Fibroblast of skin of abdomen (primary cell): ENCODE measurements around the gene TRIOBP.

Experiments
- DNase-seq: peaks from one replicate; pipeline ENCODE4 v3.0.0-alpha.2; 2013

TRIOBP gene

GRCh38 chr22:37806409-37807333, 109.8 kb downstream of the TRIOBP start:
- DNase-seq = peak; percentile 34

GRCh38 chr22:37807410-37808293, 110.8 kb downstream of the TRIOBP start, which contains the start of gene GCAT:
Gene GCAT (plus strand): TSS chr22:37807934. CDS start chr22:37807968, 34 bp downstream.
- DNase-seq = peak; percentile 97

GRCh38 chr22:37808294-37808657, 111.4 kb downstream of the TRIOBP start:
- DNase-seq = peak; percentile 38

DNA sequence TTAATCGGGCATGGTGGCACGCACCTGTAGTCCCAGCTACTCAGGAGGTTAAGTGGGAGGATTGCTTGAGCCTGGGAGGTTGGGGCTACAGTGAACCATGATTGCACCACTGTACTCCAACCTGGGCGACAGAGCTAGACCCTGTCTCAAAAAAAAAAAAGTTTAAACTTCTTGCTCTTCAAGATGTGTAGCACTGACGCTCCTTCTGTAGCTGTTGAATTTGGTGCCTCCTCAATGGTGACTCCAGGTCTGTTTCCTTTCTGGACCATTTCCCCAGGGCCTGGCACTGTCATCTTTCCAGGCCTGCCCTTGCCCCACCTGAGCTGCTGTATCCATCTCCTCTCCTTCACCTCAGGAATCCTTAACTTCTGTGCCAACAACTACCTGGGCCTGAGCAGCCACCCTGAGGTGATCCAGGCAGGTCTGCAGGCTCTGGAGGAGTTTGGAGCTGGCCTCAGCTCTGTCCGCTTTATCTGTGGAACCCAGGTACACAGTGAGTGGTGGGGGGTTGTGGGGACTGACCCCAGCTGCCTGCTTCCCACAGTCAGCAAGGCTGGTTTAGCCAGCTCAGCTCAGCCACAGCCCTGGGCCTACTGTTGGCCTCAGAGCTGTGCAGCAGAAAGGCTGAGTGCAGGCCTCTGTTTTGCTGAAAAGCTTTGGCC, 113.0 kb downstream of the TRIOBP start:
- no peak for DNase-seq

DNA sequence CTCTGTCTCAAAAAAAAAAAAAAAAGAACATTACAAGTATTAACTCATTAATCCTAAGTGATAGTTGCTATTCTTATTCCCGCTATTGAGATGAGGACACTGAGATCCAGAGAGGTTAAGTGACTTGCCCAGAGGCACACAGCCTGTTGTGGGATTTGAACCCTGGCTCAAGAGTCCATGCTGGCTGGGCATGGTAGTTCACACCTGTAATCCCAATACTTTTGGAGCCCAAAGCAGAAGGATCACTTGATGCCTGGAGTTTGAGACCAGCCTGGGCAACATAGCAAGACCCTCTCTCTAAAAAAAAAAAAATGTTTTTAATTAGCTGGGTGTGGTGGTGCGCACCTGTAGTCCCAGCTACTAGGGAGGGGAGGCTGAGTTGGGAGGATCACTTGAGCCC, 115.0 kb downstream of the TRIOBP start:
- DNase-seq = no peak

- no peak for DNase-seq
Observed at GRCh38 chr22:37812869-37813678, 116.2 kb downstream of the TRIOBP start.

GRCh38 chr22:37815593-37815992, 118.7 kb downstream of the TRIOBP start:
- no peak for DNase-seq

DNA sequence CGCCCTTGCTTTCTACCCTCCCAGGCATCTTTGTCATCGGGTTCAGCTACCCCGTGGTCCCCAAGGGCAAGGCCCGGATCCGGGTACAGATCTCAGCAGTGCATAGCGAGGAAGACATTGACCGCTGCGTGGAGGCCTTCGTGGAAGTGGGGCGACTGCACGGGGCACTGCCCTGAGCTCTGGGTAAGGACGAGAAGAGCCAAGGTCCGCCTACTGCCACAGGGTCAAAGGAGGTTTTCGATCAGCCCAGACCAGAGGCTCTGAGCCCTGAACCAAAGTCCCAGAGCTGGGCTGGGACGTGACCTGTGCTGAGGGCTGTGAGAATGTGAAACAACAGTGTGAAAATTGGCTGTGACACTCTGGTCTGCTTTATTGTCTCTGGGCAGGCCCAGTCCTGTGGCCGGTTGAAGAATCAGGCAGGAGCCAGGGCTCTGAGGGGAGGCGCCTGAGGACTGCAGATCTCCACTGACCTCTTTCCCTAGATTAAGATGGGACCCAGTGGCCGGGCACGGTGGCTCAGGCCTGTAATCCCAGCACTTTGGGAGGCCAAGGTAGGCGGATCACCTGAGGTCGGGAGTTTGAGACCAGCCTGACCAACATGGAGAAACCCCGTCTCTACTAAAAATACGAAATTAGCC, 119.8 kb downstream of the TRIOBP start:
- DNase-seq = no peak

GRCh38 chr22:37817705-37818408, 121.0 kb downstream of the TRIOBP start:
- peak; percentile 68 for DNase-seq

GRCh38 chr22:37818409-37819104, 121.7 kb downstream of the TRIOBP start:
- DNase-seq = peak; percentile 55

DNA sequence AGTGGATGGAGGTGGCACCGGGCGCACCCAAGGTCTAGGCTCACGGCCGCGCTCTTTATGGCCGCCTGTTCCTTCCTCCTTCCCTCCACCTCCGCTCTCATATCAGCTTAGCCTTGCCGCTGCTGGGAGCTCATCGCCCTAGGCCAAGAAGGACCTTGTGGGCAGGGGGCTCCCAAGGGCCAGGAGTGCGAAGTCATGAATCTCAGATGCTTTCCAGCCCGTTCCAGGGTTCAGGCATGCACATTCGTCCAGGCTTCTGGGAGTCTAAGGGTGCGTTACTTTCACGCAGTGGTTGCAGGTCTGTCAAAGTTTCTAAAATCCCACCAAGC, 122.2 kb downstream of the TRIOBP start:
- DNase-seq = no peak

- no peak for DNase-seq
Observed at GRCh38 chr22:37820350-37820749, 123.5 kb downstream of the TRIOBP start.

GRCh38 chr22:37822079-37822833, 125.4 kb downstream of the TRIOBP start:
- no peak for DNase-seq

- no peak for DNase-seq
Observed at GRCh38 chr22:37823134-37823985, 126.5 kb downstream of the TRIOBP start, which contains the start of gene GALR3. Gene GALR3 (plus strand): TSS chr22:37823382. CDS start chr22:37823407, 25 bp downstream.

DNA sequence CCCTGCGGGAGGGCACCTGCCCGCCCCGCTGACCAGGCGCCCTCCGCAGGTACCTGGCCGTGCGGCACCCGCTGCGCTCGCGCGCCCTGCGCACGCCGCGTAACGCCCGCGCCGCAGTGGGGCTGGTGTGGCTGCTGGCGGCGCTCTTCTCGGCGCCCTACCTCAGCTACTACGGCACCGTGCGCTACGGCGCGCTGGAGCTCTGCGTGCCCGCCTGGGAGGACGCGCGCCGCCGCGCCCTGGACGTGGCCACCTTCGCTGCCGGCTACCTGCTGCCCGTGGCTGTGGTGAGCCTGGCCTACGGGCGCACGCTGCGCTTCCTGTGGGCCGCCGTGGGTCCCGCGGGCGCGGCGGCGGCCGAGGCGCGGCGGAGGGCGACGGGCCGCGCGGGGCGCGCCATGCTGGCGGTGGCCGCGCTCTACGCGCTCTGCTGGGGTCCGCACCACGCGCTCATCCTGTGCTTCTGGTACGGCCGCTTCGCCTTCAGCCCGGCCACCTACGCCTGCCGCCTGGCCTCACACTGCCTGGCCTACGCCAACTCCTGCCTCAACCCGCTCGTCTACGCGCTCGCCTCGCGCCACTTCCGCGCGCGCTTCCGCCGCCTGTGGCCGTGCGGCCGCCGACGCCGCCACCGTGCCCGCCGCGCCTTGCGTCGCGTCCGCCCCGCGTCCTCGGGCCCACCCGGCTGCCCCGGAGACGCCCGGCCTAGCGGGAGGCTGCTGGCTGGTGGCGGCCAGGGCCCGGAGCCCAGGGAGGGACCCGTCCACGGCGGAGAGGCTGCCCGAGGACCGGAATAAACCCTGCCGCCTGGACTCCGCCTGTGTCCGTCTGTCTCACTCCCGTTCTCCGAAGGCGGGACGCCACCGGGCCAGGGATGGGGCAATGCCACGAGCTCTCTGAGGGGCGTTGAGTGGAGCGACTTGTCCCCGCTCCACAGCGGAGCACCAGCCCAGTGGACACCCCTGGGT, 128.1 kb downstream of the TRIOBP start:
- DNase-seq = no peak
